T-helper 2 cell treated with Interferon-gamma antibody and Interleukin-4, amounts not matched to agents 100 ng/mL and 5 ng/mL, for 36 hours (primary cell): ENCODE measurements around the gene BSPH1. TPM values are rescaled to one million over a fixed set of nuclear protein-coding genes. Genes with fewer than 3 reads are reported as not detected.
"Not testable (repeated sequence)": the region's sequence is repeated elsewhere in the genome, so short reads cannot be mapped to it uniquely, and the experiment has no call there.

Source experiments
- intact Hi-C: fragments of 100-400 bp; cut with micrococcal nuclease; formaldehyde crosslinking; loops from one replicate; pipeline ENCODE4 v1.15.1; 2023
- total RNA-seq: library from RNA; stranded (reverse); gene quantifications from 2 replicates; pipeline ENCODE4 v1.2.3, GENCODE V29; 2022

BSPH1 gene
- total RNA-seq, 1 donor from 2014 or later = not detected

GRCh38 chr19:47928581-47928980 lies 63.4 kb downstream of the BSPH1 start:
- intact Hi-C loops = not testable (repeated sequence)

- intact Hi-C loops = not testable (repeated sequence)
Observed at GRCh38 chr19:47920107-47920506, 71.9 kb downstream of the BSPH1 start.

Other genes with a start within 250 kb of the BSPH1 start
- 286 and 295 TPM in 2 replicates for gene NOP53, start 246.6 kb downstream of the BSPH1 start, total RNA-seq
- 93.5 and 95.1 TPM in 2 replicates for gene SELENOW, start 213.5 kb downstream of the BSPH1 start, total RNA-seq
- gene TPRX1, start 187.6 kb downstream of the BSPH1 start, total RNA-seq = not detected in 2 replicates
- gene CRX, start 170.2 kb downstream of the BSPH1 start, total RNA-seq = not detected in 2 replicates
- gene TPRX2, start 132.9 kb downstream of the BSPH1 start, total RNA-seq = not detected in 2 replicates
- gene SULT2A1, start 105.9 kb downstream of the BSPH1 start, total RNA-seq = not detected in 2 replicates
- not detected in 2 replicates for gene ELSPBP1, start 2.5 kb upstream of the BSPH1 start, total RNA-seq
- not detected in 2 replicates for gene CABP5, start 51.9 kb upstream of the BSPH1 start, total RNA-seq
- 4.0 and 5.8 TPM in 2 replicates for gene PLA2G4C, start 118.6 kb upstream of the BSPH1 start, total RNA-seq
- 162 and 164 TPM in 2 replicates for gene LIG1, start 178.2 kb upstream of the BSPH1 start, total RNA-seq
- gene ZSWIM9, start 178.5 kb upstream of the BSPH1 start, total RNA-seq = 9.0 and 10.8 TPM in 2 replicates